Upper lobe of right lung (tissue), 1 donor: Measurements from ENCODE around the gene TM2D3. TPM values are rescaled to one million over a fixed set of nuclear protein-coding genes. Genes with fewer than 3 reads are reported as not detected.

ENCODE experiments used
- ATAC-seq: fragments of 200-7000 bp; cut with Tn5 transposase; one replicate; pipeline ENCODE4 v1.9.1; 2020; ENCODE audit warnings: mild to moderate bottlenecking, moderate library complexity
- DNase-seq: peaks from one replicate; pipeline ENCODE4 v3.0.0-alpha.2; 2020
- H3K27ac ChIP-seq: fragments of 200-600 bp; one replicate; pipeline ENCODE4 v1.8.0; 2022
- H3K27me3 ChIP-seq: fragments of 200-600 bp; one replicate; pipeline ENCODE4 v1.8.0; 2022; ENCODE audit warnings: mild to moderate bottlenecking
- H3K36me3 ChIP-seq: fragments of 200-600 bp; one replicate; pipeline ENCODE4 v1.8.0; 2022
- H3K4me1 ChIP-seq: fragments of 200-600 bp; one replicate; pipeline ENCODE4 v1.8.0; 2022
- H3K4me3 ChIP-seq: fragments of 200-600 bp; one replicate; pipeline ENCODE4 v1.8.0; 2022; ENCODE audit warnings: mild to moderate bottlenecking
- H3K9me3 ChIP-seq: fragments of 200-600 bp; one replicate; pipeline ENCODE4 v1.8.0; 2022
- intact Hi-C: fragments of 100-400 bp; cut with DNase I; formaldehyde crosslinking; loops from one replicate; pipeline ENCODE4 v1.11.0; 2022
- total RNA-seq: library from RNA; stranded (reverse); fragmentation: NEBNext Ultra II Directional; extraction: Animal tissue kit (Norgen Biotek cat#: 25700); gene quantifications from one replicate; pipeline ENCODE4 v1.2.1, GENCODE V29; 2021
- TF ChIP-seq, protein P1 (sequence below): fragments of 200-600 bp; IDR thresholded peaks from one replicate; pipeline ENCODE4 v1.8.0; 2022; ENCODE audit warnings: antibody characterized with exemption
- donor health status: DM: no; HTN: yes; CAD: no; lungs with severe emphysema.

Gene TM2D3
- total RNA-seq, 1 donor from 2014 or later = 47.4 TPM

DNA sequence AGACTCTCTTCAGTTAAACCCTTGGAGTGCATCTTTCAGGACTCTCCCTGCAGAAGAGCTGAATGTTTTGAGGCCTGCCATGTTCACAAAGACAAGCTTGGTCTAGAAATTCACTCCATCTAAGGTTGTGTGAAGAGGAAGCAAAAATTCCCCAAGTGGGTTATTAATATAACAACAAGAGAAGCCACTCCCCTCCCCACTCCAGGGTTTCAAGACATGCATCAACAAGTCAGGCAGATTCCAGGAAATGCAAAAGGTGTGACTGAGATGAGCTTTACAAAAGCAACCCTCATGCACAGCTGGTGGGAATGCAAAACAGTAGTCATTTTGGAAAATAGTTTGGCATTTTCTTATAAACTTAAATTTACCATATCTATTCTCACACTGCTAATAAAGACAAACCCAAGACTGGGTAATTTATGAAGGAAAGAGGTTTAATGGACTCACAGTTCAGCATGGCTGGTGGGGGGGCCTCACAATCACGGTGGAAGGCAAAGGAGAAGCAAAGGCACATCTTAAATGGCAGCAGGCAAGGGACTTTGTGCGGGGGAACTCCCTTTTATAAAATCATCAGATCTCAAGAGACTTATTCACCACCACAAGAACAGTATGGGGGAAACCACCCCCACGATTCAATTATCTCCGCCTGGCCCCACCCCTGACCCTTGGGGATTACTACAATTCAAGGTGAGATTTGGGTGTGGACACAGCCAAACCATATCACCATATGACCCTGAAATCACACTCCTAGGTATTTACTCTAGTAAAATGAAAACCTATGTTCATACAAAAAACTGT is 40.8 kb upstream of the TM2D3 start:
- ATAC-seq (no peak), DNase-seq (no peak)
- Histone ChIP-seq H3K27ac (no peak overlapping the region), H3K4me1 (no peaks in the 10 kb centered on the region), H3K9me3 (no peaks in the 10 kb centered on the region), H3K4me3 (no peak overlapping the region), H3K27me3 (no peaks in the 10 kb centered on the region), H3K36me3 (peaks cover 58% of the 10 kb centered on the region)
- TF ChIP-seq, protein P1, sequence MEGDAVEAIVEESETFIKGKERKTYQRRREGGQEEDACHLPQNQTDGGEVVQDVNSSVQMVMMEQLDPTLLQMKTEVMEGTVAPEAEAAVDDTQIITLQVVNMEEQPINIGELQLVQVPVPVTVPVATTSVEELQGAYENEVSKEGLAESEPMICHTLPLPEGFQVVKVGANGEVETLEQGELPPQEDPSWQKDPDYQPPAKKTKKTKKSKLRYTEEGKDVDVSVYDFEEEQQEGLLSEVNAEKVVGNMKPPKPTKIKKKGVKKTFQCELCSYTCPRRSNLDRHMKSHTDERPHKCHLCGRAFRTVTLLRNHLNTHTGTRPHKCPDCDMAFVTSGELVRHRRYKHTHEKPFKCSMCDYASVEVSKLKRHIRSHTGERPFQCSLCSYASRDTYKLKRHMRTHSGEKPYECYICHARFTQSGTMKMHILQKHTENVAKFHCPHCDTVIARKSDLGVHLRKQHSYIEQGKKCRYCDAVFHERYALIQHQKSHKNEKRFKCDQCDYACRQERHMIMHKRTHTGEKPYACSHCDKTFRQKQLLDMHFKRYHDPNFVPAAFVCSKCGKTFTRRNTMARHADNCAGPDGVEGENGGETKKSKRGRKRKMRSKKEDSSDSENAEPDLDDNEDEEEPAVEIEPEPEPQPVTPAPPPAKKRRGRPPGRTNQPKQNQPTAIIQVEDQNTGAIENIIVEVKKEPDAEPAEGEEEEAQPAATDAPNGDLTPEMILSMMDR = no peak
- intact Hi-C loops = no loop called here

DNA sequence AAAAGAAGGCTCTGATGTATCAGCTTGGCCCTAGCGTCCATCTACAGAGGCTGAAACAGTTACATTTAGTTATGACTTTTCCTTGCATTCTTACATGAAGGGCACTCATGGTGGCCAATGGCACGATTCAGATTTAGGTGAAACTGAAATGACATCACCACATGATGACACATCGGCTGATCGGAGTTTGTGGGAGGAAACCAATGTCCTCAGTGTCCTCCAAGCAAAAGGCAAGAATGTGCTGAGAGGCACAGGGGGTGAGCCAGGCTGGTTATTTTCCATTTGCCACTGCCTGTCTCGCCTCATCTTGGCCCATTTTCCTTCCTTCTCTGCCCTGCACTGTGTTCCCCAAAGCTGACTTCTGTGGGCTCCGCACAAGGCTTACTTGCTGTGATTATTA is 37.7 kb upstream of the TM2D3 start:
- intact Hi-C loops = no loop called here
- TF ChIP-seq, protein P1 = no peak
- Histone ChIP-seq H3K27me3 (no peaks in the 10 kb centered on the region), H3K4me3 (no peak overlapping the region), H3K4me1 (no peaks in the 10 kb centered on the region), H3K36me3 (peaks cover 42% of the 10 kb centered on the region), H3K9me3 (no peaks in the 10 kb centered on the region), H3K27ac (no peak overlapping the region)
- no peak for DNase-seq
- ATAC-seq = no peak

DNA sequence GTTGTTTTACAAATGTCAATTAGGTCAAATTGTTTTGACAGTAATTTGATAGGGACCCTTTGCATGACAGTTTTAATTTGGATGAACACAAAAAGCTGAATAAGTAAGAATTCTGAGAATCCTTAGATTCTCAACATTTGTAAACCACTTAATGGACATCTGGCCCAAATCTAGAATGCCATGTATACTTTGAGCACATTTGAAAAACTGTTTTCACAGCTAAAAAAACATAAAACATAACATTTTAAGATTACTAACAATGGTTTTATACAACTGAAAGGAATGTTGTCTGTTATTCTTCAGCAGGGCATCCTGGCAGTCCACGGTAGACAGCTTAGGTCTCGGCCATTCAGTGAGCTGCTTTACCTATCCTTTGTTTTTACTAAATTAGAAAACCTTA is 34.5 kb upstream of the TM2D3 start:
- DNase-seq (no peak), ATAC-seq (no peak)
- H3K36me3 ChIP-seq = peaks cover 47% of the 10 kb centered on the region
- intact Hi-C loops = no loop called here
- no peak overlapping the region for H3K27ac ChIP-seq
- H3K4me3 ChIP-seq = no peak overlapping the region
- TF ChIP-seq, protein P1 = no peak
- H3K27me3 ChIP-seq = no peaks in the 10 kb centered on the region
- no peaks in the 10 kb centered on the region for H3K4me1 ChIP-seq
- H3K9me3 ChIP-seq = no peaks in the 10 kb centered on the region

DNA sequence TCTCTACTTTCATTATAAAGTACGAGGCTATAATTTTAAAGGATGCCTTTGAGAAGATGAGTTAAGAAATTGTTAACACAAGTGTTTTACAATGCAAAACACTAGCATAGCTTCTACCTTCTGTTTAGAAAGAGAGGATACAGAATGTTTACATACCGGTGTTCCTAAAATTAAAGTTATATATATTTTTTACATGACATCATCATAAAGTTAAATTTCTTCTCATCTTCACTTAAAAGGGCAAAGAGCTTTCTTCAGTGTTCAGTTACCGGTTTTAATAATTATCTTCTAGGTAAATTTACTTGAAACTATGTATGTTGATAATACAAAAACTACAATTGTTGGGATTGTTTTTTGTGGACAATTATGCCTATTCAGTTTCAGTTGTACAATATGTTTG is 32.7 kb upstream of the TM2D3 start:
- intact Hi-C loops = no loop called here
- H3K27me3 ChIP-seq = no peaks in the 10 kb centered on the region
- H3K4me1 ChIP-seq = no peaks in the 10 kb centered on the region
- no peak overlapping the region for H3K4me3 ChIP-seq
- no peak overlapping the region for H3K27ac ChIP-seq
- peaks cover 50% of the 10 kb centered on the region for H3K36me3 ChIP-seq
- ATAC-seq (no peak), DNase-seq (no peak)
- TF ChIP-seq, protein P1 = no peak
- no peaks in the 10 kb centered on the region for H3K9me3 ChIP-seq

DNA sequence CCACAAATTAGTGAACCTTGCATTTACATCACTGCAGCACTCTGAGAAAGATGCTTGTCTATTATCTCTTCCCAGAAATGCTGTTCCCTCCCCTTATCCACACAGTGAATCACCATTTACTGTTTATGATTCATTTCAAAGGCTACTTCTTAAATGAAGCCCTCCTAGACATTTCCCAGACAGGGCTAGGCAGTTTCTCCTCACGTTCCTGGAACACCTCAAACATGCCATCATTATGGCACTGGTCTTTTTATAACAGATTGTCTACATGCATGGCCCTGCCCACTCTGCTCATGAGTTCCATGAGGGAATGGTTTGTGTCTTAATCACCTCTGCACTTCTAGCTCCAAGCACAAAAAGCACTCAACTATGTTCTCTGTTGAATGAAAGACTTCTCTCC is 32.2 kb upstream of the TM2D3 start:
- H3K27me3 ChIP-seq = no peaks in the 10 kb centered on the region
- ATAC-seq (no peak), DNase-seq (no peak)
- no peaks in the 10 kb centered on the region for H3K9me3 ChIP-seq
- no peak overlapping the region for H3K27ac ChIP-seq
- intact Hi-C loops = no loop called here
- no peak overlapping the region for H3K4me3 ChIP-seq
- peaks cover 54% of the 10 kb centered on the region for H3K36me3 ChIP-seq
- TF ChIP-seq, protein P1 = no peak
- H3K4me1 ChIP-seq = no peaks in the 10 kb centered on the region
